Mesenchymal stem cell (in vitro differentiated cells and primary cell): ENCODE measurements around the gene JAKMIP1.

Experiments used
- DNase-seq: peaks from one replicate; pipeline ENCODE4 v3.0.0-alpha.2; 2013
- H2AFZ ChIP-seq: one replicate; pipeline ENCODE4 v1.6.1; 2013; ENCODE audit warnings: low read depth, mild to moderate bottlenecking, control low read depth, inconsistent platforms, low read length, moderate library complexity
- H2AK5ac ChIP-seq: 2 replicates; pipeline ENCODE4 v1.6.1; 2013; ENCODE audit warnings: low read length, moderate library complexity, mild to moderate bottlenecking, inconsistent platforms; ENCODE audit not compliant: severe bottlenecking
- H2BK120ac ChIP-seq: one replicate; pipeline ENCODE4 v1.6.1; 2013; ENCODE audit warnings: low read depth, mild to moderate bottlenecking, inconsistent platforms, low read length, moderate library complexity
- H2BK12ac ChIP-seq, 2 experiments: one replicate each; pipeline ENCODE4 v1.6.1; 2013; ENCODE audit warnings: inconsistent platforms in 2 of 2, low read length in 2 of 2, mild to moderate bottlenecking in 2 of 2, moderate library complexity in 2 of 2, control low read depth in 1 of 2
- H2BK15ac ChIP-seq: one replicate; pipeline ENCODE4 v1.6.1; 2013; ENCODE audit warnings: mild to moderate bottlenecking, low read depth, inconsistent platforms; ENCODE audit not compliant: poor library complexity, severe bottlenecking
- H2BK5ac ChIP-seq: 2 replicates; pipeline ENCODE4 v1.6.1; 2013; ENCODE audit warnings: low read depth, mild to moderate bottlenecking, low read length, control low read depth, inconsistent platforms; ENCODE audit not compliant: poor library complexity, severe bottlenecking
- H3K14ac ChIP-seq, 2 experiments: one replicate each; pipeline ENCODE4 v1.6.1; 2013; ENCODE audit warnings: inconsistent platforms in 2 of 2, low read length in 2 of 2, control low read depth in 1 of 2, mild to moderate bottlenecking in 1 of 2, moderate library complexity in 1 of 2
- H3K18ac ChIP-seq, 2 experiments: one replicate each; pipeline ENCODE4 v1.6.1; 2013; ENCODE audit warnings: inconsistent platforms in 2 of 2, low read length in 2 of 2, control low read depth in 1 of 2, low read depth in 1 of 2, mild to moderate bottlenecking in 1 of 2
- H3K23ac ChIP-seq, 2 experiments: one replicate each; pipeline ENCODE4 v1.6.1; 2013; ENCODE audit warnings: inconsistent platforms in 2 of 2, low read length in 2 of 2, mild to moderate bottlenecking in 2 of 2, moderate library complexity in 2 of 2, control low read depth in 1 of 2
- H3K27ac ChIP-seq: 2 replicates; pipeline ENCODE4 v1.5.1; 2013; ENCODE audit warnings: mild to moderate bottlenecking, moderate library complexity, low read length, control low read depth, inconsistent platforms; ENCODE audit not compliant: poor library complexity, severe bottlenecking
- H3K27me3 ChIP-seq, 2 experiments: 2 replicates each; pipeline versions ENCODE4 v1.6.1 to v1.7.0; 2013; ENCODE audit warnings: low read length in 2 of 2, mild to moderate bottlenecking in 2 of 2, moderate library complexity in 2 of 2, control low read depth in 1 of 2, inconsistent platforms in 1 of 2; ENCODE audit not compliant: control insufficient read depth in 1 of 2, insufficient read depth in 1 of 2
- H3K36me3 ChIP-seq, 2 experiments: 2 replicates each; pipeline versions ENCODE4 v1.6.1 to v1.7.0; 2013; ENCODE audit warnings: low read length in 2 of 2, control low read depth in 1 of 2, inconsistent platforms in 1 of 2, low read depth in 1 of 2, mild to moderate bottlenecking in 1 of 2; ENCODE audit not compliant: insufficient read depth in 2 of 2, control insufficient read depth in 1 of 2
- H3K4ac ChIP-seq, 2 experiments: one replicate each; pipeline ENCODE4 v1.6.1; 2013; ENCODE audit warnings: inconsistent platforms in 2 of 2, low read length in 2 of 2, mild to moderate bottlenecking in 2 of 2, moderate library complexity in 2 of 2, control low read depth in 1 of 2, low read depth in 1 of 2
- H3K4me1 ChIP-seq: 2 replicates; pipeline ENCODE4 v1.6.1; 2013; ENCODE audit warnings: low read depth, low read length, control low read depth; ENCODE audit not compliant: control insufficient read depth, insufficient read depth
- H3K4me2 ChIP-seq: 2 replicates; pipeline ENCODE4 v1.6.1; 2013; ENCODE audit warnings: low read length, mild to moderate bottlenecking, inconsistent platforms; ENCODE audit not compliant: poor library complexity, severe bottlenecking
- H3K4me3 ChIP-seq, 2 experiments: 2 replicates each; pipeline versions ENCODE4 v1.5.1 to v1.7.0; 2013; ENCODE audit warnings: low read length in 2 of 2, mild to moderate bottlenecking in 2 of 2, control low read depth in 1 of 2, low read depth in 1 of 2; ENCODE audit not compliant: insufficient read depth in 1 of 2
- H3K79me1 ChIP-seq: replicated peaks from 2 replicates; pipeline ENCODE4 v1.6.1; 2013; ENCODE audit warnings: mild to moderate bottlenecking, control low read depth, low read length, inconsistent platforms; ENCODE audit not compliant: poor library complexity, severe bottlenecking
- H3K9ac ChIP-seq: 2 replicates; pipeline ENCODE4 v1.7.0; 2013; ENCODE audit warnings: mild to moderate bottlenecking, low read length, moderate library complexity
- H3K9me3 ChIP-seq: 2 replicates; pipeline ENCODE4 v1.7.0; 2013; ENCODE audit warnings: mild to moderate bottlenecking, low read length; ENCODE audit not compliant: control insufficient read depth
- H4K8ac ChIP-seq: one replicate; pipeline ENCODE4 v1.6.1; 2013; ENCODE audit warnings: inconsistent platforms, mild to moderate bottlenecking, low read length, moderate library complexity
- H4K91ac ChIP-seq: one replicate; pipeline ENCODE4 v1.6.1; 2013; ENCODE audit warnings: mild to moderate bottlenecking, low read length, inconsistent platforms
- WGBS: methylation state at CpG from one replicate; pipeline ENCODE4 v1.1.7; 2013; ENCODE audit warnings: mixed read lengths; 5-methylcytosine and 5-hydroxymethylcytosine counted together

Gene JAKMIP1

DNA sequence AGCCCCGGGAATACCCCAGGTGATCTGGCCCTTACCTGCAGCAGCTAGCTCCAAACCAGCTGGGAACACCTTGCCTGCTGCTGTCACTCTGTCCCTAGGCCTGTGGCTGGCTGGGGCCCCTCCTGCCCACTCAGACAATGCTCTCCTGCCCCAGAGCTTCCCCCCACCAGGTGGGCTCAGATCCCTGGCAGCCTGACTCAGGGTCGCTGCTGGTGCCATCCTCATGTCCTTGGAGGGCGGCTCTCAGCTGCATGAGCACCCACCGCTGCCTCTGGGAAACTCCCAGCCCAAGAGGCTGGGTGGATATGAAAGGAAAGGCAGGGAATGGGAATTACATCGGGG is 197.9 kb downstream of the JAKMIP1 start:
- 64% methylated on average over 5 of the region's 5 CpGs for WGBS
- no peak overlapping the region for H3K4me3 ChIP-seq
- no peaks in the 10 kb centered on the region for H3K79me1 ChIP-seq
- H2BK5ac ChIP-seq: no peak overlapping the region
- H3K9ac ChIP-seq: no peak overlapping the region
- no peak for DNase-seq
- H3K4me1 ChIP-seq: no peaks in the 10 kb centered on the region
- H2BK120ac ChIP-seq: no peak overlapping the region
- peaks cover 7 to 45% of the 10 kb centered on the region in 2 experiments for H3K27me3 ChIP-seq
- no peak overlapping the region for H3K23ac ChIP-seq
- no peak overlapping the region for H2AK5ac ChIP-seq
- no peak overlapping the region for H3K4me2 ChIP-seq
- no peak overlapping the region for H3K4ac ChIP-seq
- no peak overlapping the region for H3K18ac ChIP-seq
- H2BK12ac ChIP-seq: no peak overlapping the region
- H2BK15ac ChIP-seq: no peak overlapping the region
- no peak overlapping the region for H3K27ac ChIP-seq
- H3K9me3 ChIP-seq: no peaks in the 10 kb centered on the region
- H3K36me3 ChIP-seq: no peaks in the 10 kb centered on the region
- no peak overlapping the region for H2AFZ ChIP-seq
- no peak overlapping the region for H4K8ac ChIP-seq
- no peak overlapping the region for H3K14ac ChIP-seq
- no peak overlapping the region for H4K91ac ChIP-seq

- no peak overlapping the region for H2BK120ac ChIP-seq
- H3K4me3 ChIP-seq: no peak overlapping the region
- no peak overlapping the region for H3K27ac ChIP-seq
- no peak overlapping the region for H2BK5ac ChIP-seq
- no peaks in the 10 kb centered on the region for H3K4me1 ChIP-seq
- no peak overlapping the region for H4K91ac ChIP-seq
- no peak overlapping the region for H4K8ac ChIP-seq
- no peak overlapping the region for H3K23ac ChIP-seq
- H3K14ac ChIP-seq: no peak overlapping the region
- no peak overlapping the region for H3K18ac ChIP-seq
- H2AFZ ChIP-seq: no peak overlapping the region
- H2BK15ac ChIP-seq: no peak overlapping the region
- WGBS: 71% methylated on average over 6 of the region's 6 CpGs
- H3K79me1 ChIP-seq: no peaks in the 10 kb centered on the region
- no peak overlapping the region for H3K4ac ChIP-seq
- H3K27me3 ChIP-seq: peaks cover 3 to 39% of the 10 kb centered on the region in 2 experiments
- no peaks in the 10 kb centered on the region for H3K9me3 ChIP-seq
- H3K4me2 ChIP-seq: no peak overlapping the region
- H3K9ac ChIP-seq: no peak overlapping the region
- DNase-seq: no peak
- H3K36me3 ChIP-seq: no peaks in the 10 kb centered on the region
- no peak overlapping the region for H2BK12ac ChIP-seq
- no peak overlapping the region for H2AK5ac ChIP-seq
Observed at GRCh38 chr4:6001680-6002491, 198.5 kb downstream of the JAKMIP1 start.

- Histone ChIP-seq H4K91ac (no peak overlapping the region), H2BK120ac (no peak overlapping the region), H2AFZ (no peak overlapping the region), H3K9me3 (no peaks in the 10 kb centered on the region), H2BK5ac (no peak overlapping the region), H3K27ac (no peak overlapping the region), H3K27me3 (peaks cover 10 to 33% of the 10 kb centered on the region in 2 experiments), H3K4me2 (no peak overlapping the region), H3K79me1 (no peaks in the 10 kb centered on the region), H3K18ac (no peak overlapping the region), H3K4me3 (no peak overlapping the region), H4K8ac (no peak overlapping the region), H3K4me1 (no peaks in the 10 kb centered on the region), H3K36me3 (no peaks in the 10 kb centered on the region), H2AK5ac (no peak overlapping the region), H3K4ac (no peak overlapping the region), H3K14ac (no peak overlapping the region), H3K23ac (no peak overlapping the region), H2BK15ac (no peak overlapping the region), H3K9ac (no peak overlapping the region), H2BK12ac (no peak overlapping the region)
- WGBS: 77% methylated on average over 9 of the region's 9 CpGs
- no peak for DNase-seq
Observed at GRCh38 chr4:5999830-6000365, 200.5 kb downstream of the JAKMIP1 start.

DNA sequence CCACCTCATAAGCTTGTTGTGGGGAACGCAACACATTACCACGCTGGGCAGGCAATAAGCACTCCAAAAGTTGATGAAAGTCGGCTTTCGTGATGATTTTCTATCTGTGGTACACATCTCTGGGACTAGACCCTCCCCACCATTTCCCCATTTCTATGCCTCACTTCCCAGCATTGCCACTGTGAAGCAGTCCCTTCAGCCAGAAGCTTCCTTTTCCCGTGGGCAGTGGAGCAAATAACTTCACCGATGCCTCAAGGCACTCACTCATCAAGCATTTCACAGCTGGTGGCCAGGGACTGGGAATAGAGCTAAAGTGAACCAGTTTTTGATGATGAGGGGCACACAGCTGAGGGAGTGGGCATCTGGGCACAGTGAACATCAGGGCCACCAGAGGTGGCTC is 201.0 kb downstream of the JAKMIP1 start:
- DNase-seq: no peak
- H3K36me3 ChIP-seq: no peaks in the 10 kb centered on the region
- no peak overlapping the region for H2BK120ac ChIP-seq
- no peak overlapping the region for H2BK15ac ChIP-seq
- H3K4me2 ChIP-seq: no peak overlapping the region
- no peak overlapping the region for H4K91ac ChIP-seq
- H3K79me1 ChIP-seq: no peaks in the 10 kb centered on the region
- no peak overlapping the region for H2BK12ac ChIP-seq
- no peak overlapping the region for H2AFZ ChIP-seq
- no peak overlapping the region for H3K4ac ChIP-seq
- no peak overlapping the region for H3K4me3 ChIP-seq
- WGBS: 86% methylated on average over 4 of the region's 6 CpGs
- H3K27me3 ChIP-seq: peaks cover 10 to 33% of the 10 kb centered on the region in 2 experiments
- H2AK5ac ChIP-seq: no peak overlapping the region
- H3K9ac ChIP-seq: no peak overlapping the region
- H3K27ac ChIP-seq: no peak overlapping the region
- H4K8ac ChIP-seq: no peak overlapping the region
- no peaks in the 10 kb centered on the region for H3K4me1 ChIP-seq
- no peak overlapping the region for H3K23ac ChIP-seq
- no peak overlapping the region for H3K14ac ChIP-seq
- no peak overlapping the region for H2BK5ac ChIP-seq
- no peaks in the 10 kb centered on the region for H3K9me3 ChIP-seq
- no peak overlapping the region for H3K18ac ChIP-seq
